COLO829 (cell line): Measurements from ENCODE around the gene TBXA2R.
"Not testable (repeated sequence)": the region's sequence is repeated elsewhere in the genome, so short reads cannot be mapped to it uniquely, and the experiment has no call there.

Source experiments
- DNase-seq: peaks from one replicate; pipeline ENCODE4 v3.0.0; 2012; ENCODE audit warnings: low spot score

TBXA2R gene

DNA sequence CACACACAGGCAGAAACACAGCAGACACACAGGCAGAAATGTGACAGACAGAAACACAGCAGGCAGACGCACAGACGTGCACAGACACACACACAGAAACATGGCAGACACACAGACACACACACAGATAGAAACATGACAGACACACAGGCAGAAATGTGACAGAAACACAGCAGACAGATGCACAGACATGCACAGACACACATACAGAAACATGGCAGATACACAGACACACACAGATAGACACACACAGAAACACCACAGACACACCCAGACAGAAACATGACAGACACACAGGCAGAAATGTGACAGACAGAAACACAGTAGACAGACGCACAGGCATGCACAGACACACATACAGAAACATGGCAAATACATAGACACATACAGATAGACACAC, 1.3 kb downstream of the TBXA2R start:
- DNase-seq: no peak

DNA sequence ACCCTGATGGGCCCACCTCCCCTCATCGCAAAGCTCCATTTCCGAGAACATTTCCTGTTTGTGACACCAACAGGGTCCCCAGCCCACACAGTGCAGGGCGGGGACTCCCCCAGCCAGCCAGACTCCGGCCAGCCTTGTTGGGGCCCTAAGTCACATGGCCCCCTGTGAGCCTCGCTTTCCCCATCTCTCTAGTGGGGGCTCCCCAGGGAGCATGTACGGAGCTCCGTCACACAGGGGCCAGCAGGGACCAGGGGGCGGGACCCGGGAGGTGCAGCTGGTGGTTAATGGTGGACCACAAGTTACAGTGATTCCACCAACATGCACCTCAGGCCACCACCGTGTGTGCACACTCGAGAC, 1.7 kb downstream of the TBXA2R start:
- DNase-seq: no peak

- no peak for DNase-seq
These were observed 2.3 kb downstream of the TBXA2R start for GRCh38 chr19:3604227-3604986.

- DNase-seq: no peak
These were observed 3.4 kb downstream of the TBXA2R start for GRCh38 chr19:3603121-3603811.

DNA sequence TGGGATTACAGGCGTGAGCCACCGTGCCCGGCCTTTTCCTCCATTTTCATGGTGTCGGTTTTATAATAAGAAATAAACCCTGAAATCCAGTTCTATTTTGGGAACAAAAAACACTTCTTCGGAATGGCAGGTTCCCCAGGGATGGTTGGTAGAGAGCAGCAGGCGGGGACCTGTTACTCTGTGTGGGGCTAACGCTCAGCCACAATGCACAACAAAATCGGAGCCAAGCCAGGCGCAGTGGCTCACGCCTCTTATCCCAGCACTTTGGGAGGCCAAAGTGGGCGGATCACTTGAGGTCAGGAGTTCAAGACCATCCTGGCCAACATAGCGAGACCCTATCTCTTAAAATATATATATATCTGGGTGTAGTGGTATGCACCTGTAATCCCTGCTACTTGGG, 5.7 kb downstream of the TBXA2R start:
- no peak for DNase-seq

DNA sequence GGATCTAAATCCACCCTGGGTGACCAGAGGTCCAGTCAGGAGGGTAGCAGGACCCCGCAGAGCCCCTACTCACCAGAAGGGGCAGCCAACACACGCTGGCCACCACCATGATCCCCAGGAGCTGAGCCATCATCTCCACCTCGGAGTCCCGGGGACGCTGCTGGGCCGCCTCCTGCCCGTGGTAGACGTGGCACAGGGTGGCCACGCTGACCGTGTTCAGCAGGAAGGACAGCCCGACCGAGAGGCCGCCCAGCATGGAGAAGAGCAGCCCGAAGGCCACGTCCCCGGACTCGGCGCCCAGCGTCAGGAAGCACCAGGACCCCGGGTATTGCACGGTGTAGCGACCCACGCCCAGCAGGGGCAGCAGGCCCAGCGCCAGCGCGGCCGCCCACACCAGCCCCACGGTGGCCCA, 6.9 kb downstream of the TBXA2R start:
- DNase-seq: no peak

- no peak for DNase-seq
These were observed 11.1 kb downstream of the TBXA2R start for GRCh38 chr19:3595521-3596061.

- no peak for DNase-seq
These were observed 13.5 kb downstream of the TBXA2R start for GRCh38 chr19:3593156-3593555.

GRCh38 chr19:3591876-3592613, 14.6 kb downstream of the TBXA2R start:
- DNase-seq: no peak

GRCh38 chr19:3590991-3591659, 15.6 kb downstream of the TBXA2R start:
- DNase-seq: no peak

GRCh38 chr19:3589949-3590348, 16.7 kb downstream of the TBXA2R start:
- no peak for DNase-seq

DNA sequence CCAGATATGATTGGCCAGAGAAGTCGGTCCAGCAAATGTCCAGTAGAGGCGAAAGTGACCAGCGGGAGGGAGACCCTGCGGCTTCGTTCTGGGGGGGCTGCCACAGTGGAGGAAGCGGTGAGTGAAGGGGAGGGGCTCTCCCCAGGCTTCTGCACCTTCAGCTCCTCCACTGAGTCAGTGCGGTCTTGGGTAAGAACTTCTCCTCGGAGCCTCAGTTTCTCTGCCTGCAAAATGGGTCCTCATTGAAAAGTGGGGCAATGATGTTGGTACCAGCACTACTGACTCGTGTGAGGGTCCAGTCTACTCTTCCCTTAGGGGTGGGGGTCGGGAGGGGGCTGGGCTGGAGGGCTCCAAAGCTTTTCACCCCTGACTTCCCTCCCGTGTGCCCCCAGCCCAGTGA, 17.2 kb downstream of the TBXA2R start:
- no peak for DNase-seq

GRCh38 chr19:3586707-3587346, 19.8 kb downstream of the TBXA2R start:
- no peak for DNase-seq

GRCh38 chr19:3586127-3586626, 20.5 kb downstream of the TBXA2R start:
- DNase-seq: no peak

DNA sequence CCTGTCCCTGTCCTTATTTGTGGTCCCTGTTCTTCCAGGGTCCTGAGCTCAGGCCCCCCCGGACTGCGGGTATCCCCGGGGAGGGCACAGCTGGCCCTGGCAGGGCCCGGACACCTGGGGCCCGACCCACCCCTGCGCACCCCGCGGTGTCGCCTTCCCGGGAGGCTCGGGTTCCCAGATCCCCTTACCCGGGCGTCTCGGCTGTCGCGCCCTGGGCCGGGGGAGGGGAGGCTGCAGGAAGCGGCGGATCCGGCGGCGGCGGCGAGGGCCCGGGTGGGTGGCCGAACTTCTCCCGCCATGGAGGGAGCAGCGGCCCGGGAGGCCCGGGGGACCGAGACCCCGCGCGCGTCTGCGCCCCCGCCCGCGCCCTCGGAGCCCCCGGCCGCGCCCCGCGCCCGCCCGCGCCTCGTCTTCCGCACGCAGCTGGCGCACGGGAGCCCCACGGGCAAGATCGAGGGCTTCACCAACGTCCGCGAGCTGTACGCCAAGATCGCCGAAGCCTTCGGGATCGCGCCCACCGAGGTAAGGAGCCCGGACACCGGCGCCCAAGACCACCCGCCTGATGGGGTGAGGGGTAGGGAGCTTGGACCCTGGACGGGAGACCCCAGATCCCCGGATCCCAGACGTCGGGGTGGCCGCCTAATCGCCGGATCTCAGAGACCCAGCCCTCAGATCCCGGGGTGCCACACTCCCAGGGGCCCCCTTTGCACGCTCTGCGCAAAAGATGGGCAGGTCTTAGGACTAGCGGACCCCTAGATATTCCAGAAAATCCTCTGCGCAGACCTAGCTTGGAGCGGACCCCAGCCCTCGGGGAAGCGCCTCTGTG, 21.2 kb downstream of the TBXA2R start, which contains the start of gene GIPC3:
TSS of gene GIPC3 (plus strand) at position 178 of the 826 bp plus-strand sequence. CDS start at position 298, 120 bp downstream.
- no peak for DNase-seq

DNA sequence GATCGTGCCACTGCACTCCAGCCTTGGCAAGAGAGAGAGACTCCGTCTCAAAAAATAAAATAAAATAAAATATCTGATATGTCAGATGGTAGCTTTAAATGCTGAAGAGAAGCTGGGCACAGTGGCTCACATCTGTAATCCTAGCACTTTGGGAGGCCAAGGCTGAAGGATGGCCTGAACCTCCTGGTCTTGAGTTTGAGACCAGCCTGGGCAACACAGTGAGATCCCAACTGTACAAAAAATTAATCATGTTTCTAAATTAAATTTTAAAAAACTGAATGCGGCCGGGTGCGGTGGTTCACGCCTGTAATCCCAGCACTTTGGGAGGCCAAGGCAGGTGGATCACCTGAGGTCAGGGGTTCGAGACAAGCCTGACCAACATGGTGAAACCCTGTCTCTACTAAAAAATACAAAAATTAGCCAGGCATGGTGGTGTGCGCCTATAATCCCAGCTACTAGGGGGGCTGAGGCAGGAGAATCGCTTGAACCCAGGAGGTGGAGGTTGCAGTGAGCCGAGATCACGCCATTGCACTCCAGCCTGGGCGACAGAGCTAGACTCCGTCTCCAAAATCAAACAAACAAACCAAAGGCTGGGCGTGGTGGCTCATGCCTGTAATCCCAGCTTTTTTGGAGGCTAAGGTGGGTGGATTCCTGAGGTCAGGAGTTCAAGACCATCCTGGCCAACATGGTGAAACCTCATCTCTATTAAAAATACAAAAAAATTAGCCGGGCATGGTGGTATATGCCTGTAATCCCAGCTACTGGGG, 22.5 kb downstream of the TBXA2R start:
- not testable (repeated sequence) for DNase-seq

GRCh38 chr19:3581792-3582191, 24.9 kb downstream of the TBXA2R start:
- DNase-seq: not testable (repeated sequence)

GRCh38 chr19:3580156-3580934, 26.3 kb downstream of the TBXA2R start:
- DNase-seq: peak; percentile 63

DNA sequence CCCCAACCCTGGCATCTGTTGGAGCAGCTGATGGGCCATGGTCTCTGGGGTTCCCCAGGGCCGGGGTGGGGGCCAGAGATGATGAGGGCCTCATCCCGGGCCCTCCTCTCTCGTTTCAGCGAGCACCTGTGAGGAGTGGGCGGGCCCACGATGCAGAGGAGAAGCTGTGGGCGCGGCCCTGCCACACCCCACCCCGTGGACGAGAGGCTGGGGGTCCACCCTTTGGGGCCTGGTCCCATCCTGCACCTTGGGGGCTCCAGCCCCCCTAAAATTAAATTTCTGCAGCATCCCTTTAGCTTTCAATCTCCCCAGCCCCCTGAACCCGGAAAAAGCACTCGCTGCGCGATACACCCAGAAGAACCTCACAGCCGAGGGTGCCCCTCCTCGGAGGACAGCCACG, 28.3 kb downstream of the TBXA2R start:
- no peak for DNase-seq
